Skeletal muscle tissue (tissue), 4 donors: ENCODE data around the gene CPSF4L. TPM values are rescaled to one million over a fixed set of nuclear protein-coding genes. Genes with fewer than 3 reads are reported as not detected.
"Not testable (repeated sequence)": the region's sequence is repeated elsewhere in the genome, so short reads cannot be mapped to it uniquely, and the experiment has no call there.

Experiments
- H3K27ac ChIP-seq: one replicate; pipeline ENCODE4 v1.7.0; 2013; ENCODE audit warnings: mild to moderate bottlenecking, low read depth, low read length, inconsistent platforms
- H3K27me3 ChIP-seq, 3 donors: one replicate each; pipeline ENCODE4 v1.7.0; 2013; ENCODE audit warnings: low read length in 3 of 3; ENCODE audit not compliant: control insufficient read depth in 3 of 3, insufficient read depth in 3 of 3
- H3K36me3 ChIP-seq, 3 donors: one replicate each; pipeline ENCODE4 v1.7.0; 2013; ENCODE audit warnings: low read length in 3 of 3; ENCODE audit not compliant: control insufficient read depth in 3 of 3, insufficient read depth in 3 of 3
- H3K4me1 ChIP-seq, 3 donors: one replicate each; pipeline ENCODE4 v1.7.0; 2013; ENCODE audit warnings: low read length in 3 of 3, mild to moderate bottlenecking in 3 of 3; ENCODE audit not compliant: control insufficient read depth in 3 of 3, insufficient read depth in 3 of 3
- H3K4me3 ChIP-seq, 3 donors: one replicate each; pipeline ENCODE4 v1.7.0; 2013; ENCODE audit warnings: low read length in 3 of 3
- H3K9ac ChIP-seq, 3 donors: one replicate each; pipeline ENCODE4 v1.7.0; 2013; ENCODE audit warnings: low read length in 3 of 3, mild to moderate bottlenecking in 3 of 3, moderate library complexity in 2 of 3, low read depth in 1 of 3
- H3K9me3 ChIP-seq, 3 donors: one replicate each; pipeline ENCODE4 v1.7.0; 2013; ENCODE audit warnings: low read length in 3 of 3; ENCODE audit not compliant: control insufficient read depth in 3 of 3
- total RNA-seq: library from RNA; depleted of rRNA; stranded (reverse); fragments of >200 nt; gene quantifications from one replicate; pipeline ENCODE4 v1.2.3, GENCODE V29; 2014
- donor health status: Osteomylitis.

Gene CPSF4L
- total RNA-seq, 1 donor from 2014 or later, result not detected

- no peak overlapping the region for H3K9ac ChIP-seq
- H3K4me1 ChIP-seq, result no peaks in the 10 kb centered on the region
- H3K9me3 ChIP-seq, result no peaks in the 10 kb centered on the region
- no peak overlapping the region for H3K4me3 ChIP-seq
- H3K36me3 ChIP-seq, result no peaks in the 10 kb centered on the region
- no peak overlapping the region for H3K27ac ChIP-seq
- no peaks in the 10 kb centered on the region for H3K27me3 ChIP-seq
Observed at GRCh38 chr17:73271072-73271471, 9.4 kb upstream of the CPSF4L start.

GRCh38 chr17:73269791-73270190 lies 8.1 kb upstream of the CPSF4L start:
- H3K4me1 ChIP-seq, result no peaks in the 10 kb centered on the region
- no peak overlapping the region for H3K9ac ChIP-seq
- no peak overlapping the region for H3K4me3 ChIP-seq
- H3K27me3 ChIP-seq, result no peaks in the 10 kb centered on the region
- no peaks in the 10 kb centered on the region for H3K36me3 ChIP-seq
- H3K27ac ChIP-seq, result no peak overlapping the region
- no peaks in the 10 kb centered on the region for H3K9me3 ChIP-seq

- H3K27me3 ChIP-seq, result no peaks in the 10 kb centered on the region
- H3K27ac ChIP-seq, result no peak overlapping the region
- no peaks in the 10 kb centered on the region for H3K9me3 ChIP-seq
- H3K4me3 ChIP-seq, result no peak overlapping the region
- no peaks in the 10 kb centered on the region for H3K36me3 ChIP-seq
- H3K9ac ChIP-seq, result no peak overlapping the region
- H3K4me1 ChIP-seq, result no peaks in the 10 kb centered on the region
Observed at GRCh38 chr17:73269329-73269615, 7.6 kb upstream of the CPSF4L start.

- H3K9me3 ChIP-seq, result no peaks in the 10 kb centered on the region
- H3K9ac ChIP-seq, result no peak overlapping the region
- no peak overlapping the region for H3K27ac ChIP-seq
- H3K27me3 ChIP-seq, result no peaks in the 10 kb centered on the region
- H3K36me3 ChIP-seq, result no peaks in the 10 kb centered on the region
- no peaks in the 10 kb centered on the region for H3K4me1 ChIP-seq
- H3K4me3 ChIP-seq, result no peak overlapping the region
Observed at GRCh38 chr17:73268582-73269328, 7.1 kb upstream of the CPSF4L start.

- H3K9ac ChIP-seq, result no peak overlapping the region
- no peaks in the 10 kb centered on the region for H3K9me3 ChIP-seq
- no peaks in the 10 kb centered on the region for H3K4me1 ChIP-seq
- no peaks in the 10 kb centered on the region for H3K27me3 ChIP-seq
- no peaks in the 10 kb centered on the region for H3K36me3 ChIP-seq
- no peak overlapping the region for H3K27ac ChIP-seq
- no peak overlapping the region for H3K4me3 ChIP-seq
Observed at GRCh38 chr17:73267648-73268537, 6.2 kb upstream of the CPSF4L start.

GRCh38 chr17:73266796-73267195 lies 5.1 kb upstream of the CPSF4L start:
- H3K9ac ChIP-seq, result no peak overlapping the region
- H3K4me3 ChIP-seq, result no peak overlapping the region
- H3K27ac ChIP-seq, result no peak overlapping the region
- no peaks in the 10 kb centered on the region for H3K36me3 ChIP-seq
- no peaks in the 10 kb centered on the region for H3K27me3 ChIP-seq
- H3K9me3 ChIP-seq, result no peaks in the 10 kb centered on the region
- no peaks in the 10 kb centered on the region for H3K4me1 ChIP-seq

- Histone ChIP-seq H3K4me3 (no peak overlapping the region), H3K4me1 (no peaks in the 10 kb centered on the region), H3K9ac (no peak overlapping the region), H3K27ac (no peak overlapping the region), H3K36me3 (no peaks in the 10 kb centered on the region), H3K27me3 (no peaks in the 10 kb centered on the region), H3K9me3 (no peaks in the 10 kb centered on the region)
Observed at GRCh38 chr17:73265646-73266640, 4.3 kb upstream of the CPSF4L start.

GRCh38 chr17:73264448-73264847 lies 2.8 kb upstream of the CPSF4L start:
- not testable (repeated sequence) for H3K36me3 ChIP-seq, H3K9ac ChIP-seq, H3K27me3 ChIP-seq, H3K4me1 ChIP-seq, H3K9me3 ChIP-seq, H3K4me3 ChIP-seq, H3K27ac ChIP-seq

GRCh38 chr17:73262676-73263642 lies 1.3 kb upstream of the CPSF4L start:
- Histone ChIP-seq H3K4me3 (no peak overlapping the region), H3K27me3 (no peaks in the 10 kb centered on the region), H3K4me1 (no peaks in the 10 kb centered on the region), H3K36me3 (no peaks in the 10 kb centered on the region), H3K9ac (no peak overlapping the region), H3K27ac (no peak overlapping the region), H3K9me3 (no peaks in the 10 kb centered on the region)
